GM20000 (cell line): Measurements from ENCODE around the gene VPS26C.

Source experiments
- DNase-seq: peaks from one replicate; pipeline ENCODE4 v3.0.0; 2012; ENCODE audit warnings: low spot score
- CTCF ChIP-seq: IDR thresholded peaks from 2 replicates; pipeline ENCODE4 v1.5.1; 2012; ENCODE audit warnings: mild to moderate bottlenecking, control low read depth; ENCODE audit errors: extremely low read depth, missing control alignments

VPS26C gene

GRCh38 chr21:37195610-37196009 lies 71.5 kb downstream of the VPS26C start:
- DNase-seq = no peak
- no peak for TF ChIP-seq CTCF

GRCh38 chr21:37195059-37195458 lies 72.1 kb downstream of the VPS26C start:
- no peak for TF ChIP-seq CTCF

GRCh38 chr21:37193676-37194075 lies 73.5 kb downstream of the VPS26C start:
- no peak for DNase-seq
- TF ChIP-seq CTCF = no peak

More at GRCh38 chr21:37195059-37195458, 72.1 kb downstream of the VPS26C start:
- DNase-seq = no peak

- no peak for DNase-seq
- no peak for TF ChIP-seq CTCF
Measured at GRCh38 chr21:37193006-37193405, 74.1 kb downstream of the VPS26C start.

- no peak for DNase-seq
- TF ChIP-seq CTCF = no peak
Measured at GRCh38 chr21:37192019-37192418, 75.1 kb downstream of the VPS26C start.

GRCh38 chr21:37188825-37189224 lies 78.3 kb downstream of the VPS26C start:
- TF ChIP-seq CTCF = no peak
- no peak for DNase-seq

- TF ChIP-seq CTCF = no peak
- no peak for DNase-seq
Measured at GRCh38 chr21:37186983-37187382, 80.2 kb downstream of the VPS26C start.
